Activated effector memory CD4-positive, alpha-beta T cell treated with anti-CD3 and anti-CD28 coated beads, Interleukin-2, amount 50 U/mL, for 16 hours (primary cell): ENCODE data around the gene CARD6.
"Not testable (repeated sequence)": the region's sequence is repeated elsewhere in the genome, so short reads cannot be mapped to it uniquely, and the experiment has no call there.

Experiments used
- DNase-seq: peaks from one replicate; pipeline ENCODE4 v3.0.0-alpha.2; 2020

CARD6 gene

GRCh38 chr5:40873286-40873880 lies 32.2 kb downstream of the CARD6 start:
- no peak for DNase-seq

- no peak for DNase-seq
These were observed 34.8 kb downstream of the CARD6 start for GRCh38 chr5:40875958-40876357.

GRCh38 chr5:40877371-40877988 lies 36.3 kb downstream of the CARD6 start:
- DNase-seq: no peak

- no peak for DNase-seq
These were observed 38.2 kb downstream of the CARD6 start for GRCh38 chr5:40879163-40879942.

- no peak for DNase-seq
These were observed 41.1 kb downstream of the CARD6 start for GRCh38 chr5:40882291-40882690.

GRCh38 chr5:40883051-40883450 lies 41.9 kb downstream of the CARD6 start:
- DNase-seq: not testable (repeated sequence)

GRCh38 chr5:40895440-40896425 lies 54.6 kb downstream of the CARD6 start:
- DNase-seq: not testable (repeated sequence)

GRCh38 chr5:40904205-40904993 lies 63.2 kb downstream of the CARD6 start:
- DNase-seq: no peak

GRCh38 chr5:40904994-40905306 lies 63.8 kb downstream of the CARD6 start:
- DNase-seq: no peak

GRCh38 chr5:40906351-40906751 lies 65.2 kb downstream of the CARD6 start:
- no peak for DNase-seq

- no peak for DNase-seq
These were observed 68.1 kb downstream of the CARD6 start, which contains the start of gene C7 for GRCh38 chr5:40909264-40909663. TSS of gene C7 (plus strand) at chr5:40909497. CDS start at chr5:40909611, 114 bp downstream.

GRCh38 chr5:40909723-40910122 lies 68.6 kb downstream of the CARD6 start:
- DNase-seq: no peak
